GM12891 (cell line): ENCODE data around the gene RNF14.

ENCODE experiments used
- POLR2A ChIP-seq: IDR thresholded peaks from 2 replicates; pipeline ENCODE4 v1.6.1; 2011; ENCODE audit warnings: low read depth, low read length, control low read depth
- POLR2AphosphoS5 ChIP-seq: IDR thresholded peaks from 2 replicates; pipeline ENCODE4 v1.6.1; 2011; ENCODE audit warnings: low read depth, low read length, control low read depth
- POU2F2 ChIP-seq: IDR thresholded peaks from 2 replicates; pipeline ENCODE4 v1.6.1; 2011; ENCODE audit warnings: low read depth, mild to moderate bottlenecking, control low read depth, low read length, moderate library complexity
- SPI1 ChIP-seq: IDR thresholded peaks from 2 replicates; pipeline ENCODE4 v1.6.1; 2011; ENCODE audit warnings: low read depth, low read length, control low read depth
- TAF1 ChIP-seq: IDR thresholded peaks from 2 replicates; pipeline ENCODE4 v1.6.1; 2011; ENCODE audit warnings: low read depth, low read length, control low read depth

- TF ChIP-seq TAF1 = no peak
- no peak for TF ChIP-seq POLR2AphosphoS5
- no peak for TF ChIP-seq POLR2A
- TF ChIP-seq SPI1 = no peak
- TF ChIP-seq POU2F2 = no peak
Measured at GRCh38 chr5:141992349-141992963, 23.6 kb downstream of the RNF14 start.
